GM18870 (cell line): ENCODE measurements around the gene VTI1B.
"Not testable (repeated sequence)": the region's sequence is repeated elsewhere in the genome, so short reads cannot be mapped to it uniquely, and the experiment has no call there.

Experiments
- ATAC-seq: cut with Tn5 transposase; IDR thresholded peaks from one replicate; pipeline ENCODE4 v1.9.1; 2021; ENCODE audit warnings: moderate library complexity; ENCODE audit not compliant: unreplicated experiment

The VTI1B gene

GRCh38 chr14:67674480-67675218 is at the start of gene VTI1B:
Gene VTI1B (minus strand): TSS chr14:67674632. CDS start chr14:67674489, 143 bp downstream.
- peak; percentile 70 for ATAC-seq

DNA sequence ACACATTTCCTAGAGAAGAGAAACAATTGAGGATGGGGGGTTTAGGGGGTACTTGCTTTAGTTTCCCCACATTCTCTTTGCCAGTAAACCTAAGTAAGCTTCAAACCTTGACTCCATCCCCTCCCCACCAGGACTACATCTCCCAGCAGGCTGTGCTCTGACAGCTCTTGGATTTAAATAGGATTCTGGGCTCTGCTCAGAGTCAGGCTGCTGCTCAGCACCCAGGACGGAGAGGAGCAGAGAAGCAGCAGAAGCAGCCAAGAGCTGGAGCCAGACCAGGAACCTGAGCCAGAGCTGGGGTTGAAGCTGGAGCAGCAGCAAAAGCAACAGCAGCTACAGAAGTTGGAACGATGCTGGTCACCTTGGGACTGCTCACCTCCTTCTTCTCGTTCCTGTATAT is 47.9 kb upstream of the VTI1B start:
- no peak for ATAC-seq

DNA sequence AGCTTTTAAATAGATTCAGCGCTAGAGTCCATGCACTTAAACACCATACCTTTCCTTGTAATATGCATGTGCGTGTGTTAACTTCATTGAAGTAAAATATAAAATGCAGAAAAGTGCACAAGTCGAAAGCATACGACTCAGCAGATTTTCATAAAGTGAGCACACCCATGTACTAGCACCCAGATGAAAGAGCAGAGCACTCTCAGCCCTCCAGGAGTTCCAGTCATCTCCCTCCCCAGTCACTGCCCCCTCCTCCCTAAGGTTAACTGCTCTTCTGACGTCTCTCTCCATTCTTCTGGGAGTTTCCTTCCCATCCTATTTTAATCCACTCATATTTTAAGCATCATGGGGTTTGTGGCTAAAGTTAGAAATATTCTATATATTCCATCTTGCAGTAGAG is 47.4 kb upstream of the VTI1B start:
- no peak for ATAC-seq

GRCh38 chr14:67719866-67720265 is 45.4 kb upstream of the VTI1B start:
- ATAC-seq, result no peak

DNA sequence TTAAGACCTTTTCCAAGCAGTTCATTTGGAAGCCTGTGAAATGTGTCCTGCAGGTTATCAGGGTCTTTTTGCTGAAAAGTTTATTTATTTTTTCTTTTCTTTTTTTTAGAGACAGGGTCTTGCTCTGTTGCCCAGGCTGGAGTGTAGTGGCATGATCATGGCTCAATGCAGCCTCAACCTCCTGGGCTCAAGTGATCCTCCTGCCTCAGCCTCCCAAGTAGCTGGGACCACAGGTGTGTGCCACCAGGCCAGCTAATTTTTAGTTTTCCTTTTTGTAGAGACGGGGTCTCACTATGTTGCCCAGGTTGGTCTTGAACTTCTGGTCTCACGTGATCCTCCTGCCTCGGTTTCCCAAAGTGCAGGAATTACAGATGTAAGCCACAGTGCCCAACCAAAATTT is 45.0 kb upstream of the VTI1B start:
- ATAC-seq, result not testable (repeated sequence)

DNA sequence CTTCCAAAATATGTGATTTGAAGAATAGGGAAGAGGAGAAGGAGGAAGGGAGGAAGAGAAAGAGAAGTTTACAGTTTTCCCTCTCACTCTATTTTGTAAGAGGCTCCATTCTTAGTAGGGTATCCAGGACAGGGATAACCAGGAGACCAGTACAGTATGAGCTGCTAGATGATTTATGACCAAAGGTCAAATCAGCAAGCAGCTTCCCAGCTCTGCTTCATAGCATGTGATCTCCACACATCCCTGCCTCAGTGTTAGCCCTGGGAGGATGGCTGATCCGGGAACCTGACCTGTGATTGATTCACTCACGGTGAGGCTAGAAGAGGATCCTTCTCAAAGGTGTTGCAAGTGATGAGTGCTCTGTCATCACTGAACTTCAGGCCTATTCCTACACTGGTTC is 43.8 kb upstream of the VTI1B start:
- no peak for ATAC-seq

DNA sequence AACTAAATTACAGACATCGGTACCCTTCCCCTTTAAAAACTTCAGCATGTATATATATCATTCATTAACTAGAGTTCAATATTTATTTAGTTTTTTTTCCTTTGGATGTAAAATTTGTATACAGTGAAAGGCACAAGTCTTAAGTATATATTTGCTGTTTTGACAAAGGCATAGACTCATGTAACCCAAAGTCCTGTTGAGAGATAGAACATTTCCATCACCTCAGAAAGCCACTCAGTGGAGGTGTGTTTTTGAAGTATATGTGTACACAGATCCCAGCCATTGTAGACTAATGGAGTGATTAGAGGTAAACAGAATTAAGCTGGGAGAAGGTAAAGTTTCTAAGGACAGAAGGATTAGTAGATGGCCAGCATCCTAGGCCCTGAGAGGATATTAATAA is 42.6 kb upstream of the VTI1B start:
- ATAC-seq, result no peak

DNA sequence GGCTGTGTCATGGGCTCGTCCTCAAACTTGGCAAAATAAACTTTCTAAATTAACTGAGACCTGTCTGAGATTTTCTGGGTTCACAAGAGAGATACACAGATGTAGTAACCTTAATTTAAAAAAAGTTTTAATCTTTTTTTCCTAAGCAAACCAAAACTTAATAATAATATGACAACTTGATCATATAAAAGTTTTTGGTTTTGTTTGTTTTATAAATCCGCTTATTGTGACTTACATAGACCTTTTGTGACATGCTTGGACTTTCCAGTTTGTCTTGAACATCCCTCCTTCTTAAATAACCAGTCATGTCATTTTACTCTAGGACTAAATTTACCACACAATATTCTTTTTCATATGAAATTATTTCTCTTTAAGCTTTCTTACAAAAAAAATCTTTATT is 35.8 kb upstream of the VTI1B start:
- ATAC-seq, result no peak

GRCh38 chr14:67709796-67710195 is 35.4 kb upstream of the VTI1B start:
- not testable (repeated sequence) for ATAC-seq

DNA sequence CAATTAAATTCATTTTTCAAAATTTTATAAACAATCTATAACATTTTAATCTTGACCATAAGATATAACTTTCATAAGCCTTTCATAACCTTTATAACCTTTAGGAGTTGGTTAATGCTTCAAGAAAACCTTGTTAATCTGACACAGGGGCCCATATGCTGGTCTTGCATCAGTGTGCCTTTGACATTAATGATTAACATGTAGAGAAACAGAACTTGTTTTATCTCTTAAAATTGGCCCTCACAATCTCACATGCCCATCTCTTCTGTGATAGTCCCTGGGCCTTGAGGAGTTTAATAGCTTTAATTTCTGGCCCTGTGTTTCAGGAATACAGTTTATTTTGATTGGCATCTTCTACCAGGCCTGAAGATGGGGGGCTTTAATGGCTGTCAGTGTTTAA is 34.9 kb upstream of the VTI1B start:
- ATAC-seq, result not testable (repeated sequence)

DNA sequence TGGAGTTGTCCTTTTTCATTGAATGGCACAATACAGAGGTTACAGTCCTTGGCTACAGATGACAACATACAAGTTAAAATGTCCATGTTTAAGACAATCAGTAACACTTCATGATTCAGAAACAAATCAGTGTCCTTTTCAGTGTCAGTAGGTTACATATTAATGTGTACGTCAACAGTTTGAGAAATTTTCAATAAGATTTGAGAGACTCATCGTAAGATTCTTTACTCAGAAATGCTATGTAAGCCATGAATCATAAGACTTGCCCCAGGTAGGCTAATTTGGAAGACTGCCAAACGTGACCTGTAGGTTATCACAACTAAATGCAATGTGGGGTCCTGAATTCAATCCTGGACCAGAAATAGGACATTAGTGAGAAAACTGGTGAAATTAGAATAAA is 30.8 kb upstream of the VTI1B start:
- no peak for ATAC-seq

- no peak for ATAC-seq
These were observed 30.2 kb upstream of the VTI1B start for GRCh38 chr14:67704484-67705089.

DNA sequence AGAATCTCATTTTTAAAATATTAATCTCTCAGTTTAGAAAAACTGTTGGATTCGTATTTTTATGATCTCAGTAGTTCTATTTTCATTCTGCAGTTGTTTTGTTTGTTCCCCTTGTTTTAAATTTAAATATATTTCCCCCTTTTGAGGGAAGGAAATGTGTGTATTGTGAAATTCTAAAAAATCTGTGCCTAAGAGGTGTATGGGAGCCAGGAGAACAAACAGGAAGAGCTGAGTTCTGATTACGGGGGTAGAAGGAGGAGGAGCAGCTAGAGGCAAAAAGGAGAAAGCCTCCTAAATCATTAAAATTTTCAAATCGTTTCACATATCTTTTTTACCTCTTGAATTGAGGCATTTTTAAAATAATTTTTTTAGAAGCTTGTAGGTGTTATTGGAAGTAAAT is 29.6 kb upstream of the VTI1B start:
- no peak for ATAC-seq

DNA sequence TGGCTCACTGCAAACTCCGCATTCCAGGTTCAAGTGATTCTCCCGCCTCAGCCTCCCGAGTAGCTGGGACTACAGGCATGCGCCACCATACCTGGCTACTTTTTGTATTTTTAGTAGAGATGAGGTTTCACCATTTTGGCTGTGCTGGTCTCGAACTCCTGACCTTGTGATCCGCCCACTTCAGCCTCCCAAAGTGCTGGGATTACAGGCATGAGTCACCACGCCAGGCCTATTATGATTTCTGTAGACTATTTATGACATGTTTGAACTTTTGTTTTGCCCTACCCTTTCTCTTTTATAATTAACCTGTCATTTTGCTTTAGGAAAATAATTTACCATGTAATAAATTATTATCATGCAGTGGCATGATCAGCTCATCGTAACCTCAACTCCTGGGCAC is 27.1 kb upstream of the VTI1B start, which contains the start of gene RDH12:
TSS of gene RDH12 (plus strand) at position 395 of the 400 bp plus-strand sequence. CDS start 20,757 bp downstream, outside the sequence.
- not testable (repeated sequence) for ATAC-seq

- ATAC-seq, result no peak
These were observed 23.7 kb upstream of the VTI1B start for GRCh38 chr14:67698179-67698578.

- no peak for ATAC-seq
These were observed 22.6 kb upstream of the VTI1B start for GRCh38 chr14:67697006-67697405.

DNA sequence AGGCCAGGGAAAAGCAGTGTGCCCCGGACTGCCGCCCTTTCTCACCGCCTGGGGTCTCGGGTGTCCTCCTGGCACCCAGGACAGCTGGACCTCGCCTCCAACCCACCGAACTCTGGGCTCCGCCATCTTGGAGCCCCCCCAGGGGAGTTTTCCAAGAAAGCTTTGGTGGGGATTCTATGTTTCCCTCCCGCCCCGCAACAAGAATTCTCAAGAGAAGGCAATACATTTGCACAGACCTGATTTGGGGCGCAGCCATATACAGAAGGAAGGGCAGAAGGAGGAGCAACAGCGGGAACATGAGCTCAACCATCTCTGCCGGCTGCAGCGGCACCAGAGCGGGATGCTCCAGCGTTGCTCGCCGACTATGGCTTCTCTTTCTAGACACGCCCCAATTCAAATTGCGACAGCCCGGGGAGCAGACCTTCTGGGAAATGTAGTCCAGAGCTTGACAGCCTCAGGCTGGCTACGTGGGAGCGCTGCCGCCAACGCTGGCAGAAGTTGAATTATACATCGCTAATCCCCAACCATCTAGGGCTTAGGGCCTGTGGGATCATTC is 21.0 kb upstream of the VTI1B start, which contains the start of gene RDH11:
TSS of gene RDH11 (minus strand) at position 371 of the 556 bp plus-strand sequence. CDS start at position 310, 61 bp downstream.
- ATAC-seq, result peak; percentile 80

- peak; percentile 87 for ATAC-seq
These were observed 20.5 kb upstream of the VTI1B start for GRCh38 chr14:67694791-67695393.

DNA sequence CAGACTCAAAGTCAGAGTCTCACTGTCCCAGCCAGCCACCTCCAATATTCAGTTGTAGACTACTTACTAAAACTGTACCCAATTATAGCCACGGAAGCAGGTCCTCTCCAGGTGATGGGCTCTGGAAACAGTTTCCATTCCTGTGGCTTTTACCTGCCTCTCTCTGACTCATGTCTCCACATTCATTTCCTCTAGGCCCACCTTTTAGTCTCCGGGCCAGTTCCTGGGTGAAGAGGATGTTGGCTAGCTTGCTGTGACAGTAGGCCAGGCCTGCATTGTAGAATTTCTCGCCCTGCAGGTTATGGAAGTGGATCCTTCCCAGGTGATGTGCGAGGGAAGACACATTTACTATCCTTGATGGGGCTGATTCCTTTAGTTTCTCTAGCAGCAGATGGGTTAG is 15.6 kb upstream of the VTI1B start:
- ATAC-seq, result no peak

DNA sequence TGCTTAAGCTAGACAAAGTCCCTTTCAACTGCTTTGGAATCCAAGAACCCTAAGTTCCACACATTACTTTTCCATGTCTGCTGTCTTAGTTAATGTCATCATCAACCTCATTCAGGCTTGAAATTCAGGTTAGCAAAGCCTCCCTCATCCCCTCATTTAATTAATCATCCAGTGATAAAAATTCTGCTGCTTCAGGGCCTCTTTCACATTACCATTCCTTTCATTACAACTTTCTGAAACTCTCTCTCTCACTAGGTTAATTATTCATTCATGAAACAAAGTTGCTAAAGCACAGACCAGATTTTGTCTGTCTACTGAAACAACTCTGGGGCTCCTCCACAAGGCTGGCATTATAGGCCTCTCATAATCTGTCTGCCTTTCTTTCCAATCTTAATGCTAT is 9.4 kb upstream of the VTI1B start:
- no peak for ATAC-seq

GRCh38 chr14:67680941-67681340 is 6.5 kb upstream of the VTI1B start:
- no peak for ATAC-seq
